GM18526 (cell line): ENCODE data around the gene DDX31.

ENCODE experiments used
- POLR2A ChIP-seq: IDR thresholded peaks from 3 replicates; pipeline ENCODE4 v1.6.1; 2011; ENCODE audit not compliant: insufficient read length; ENCODE audit errors: extremely low read depth

The DDX31 gene

GRCh38 chr9:132591751-132592314 is 78.0 kb downstream of the DDX31 start:
- no peak for TF ChIP-seq POLR2A

GRCh38 chr9:132591244-132591643 is 78.5 kb downstream of the DDX31 start:
- no peak for TF ChIP-seq POLR2A

- no peak for TF ChIP-seq POLR2A
These were observed 79.2 kb downstream of the DDX31 start for GRCh38 chr9:132590318-132591182.

- no peak for TF ChIP-seq POLR2A
These were observed 79.8 kb downstream of the DDX31 start for GRCh38 chr9:132590037-132590317.

- no peak for TF ChIP-seq POLR2A
These were observed 80.4 kb downstream of the DDX31 start for GRCh38 chr9:132589148-132590036.

- no peak for TF ChIP-seq POLR2A
These were observed 81.2 kb downstream of the DDX31 start for GRCh38 chr9:132588501-132589147.

- TF ChIP-seq POLR2A: no peak
These were observed 81.7 kb downstream of the DDX31 start for GRCh38 chr9:132588098-132588497.

- no peak for TF ChIP-seq POLR2A
These were observed 82.2 kb downstream of the DDX31 start for GRCh38 chr9:132587592-132587955.

GRCh38 chr9:132586830-132587591 is 82.8 kb downstream of the DDX31 start:
- no peak for TF ChIP-seq POLR2A

GRCh38 chr9:132585954-132586829 is 83.6 kb downstream of the DDX31 start:
- no peak for TF ChIP-seq POLR2A

- TF ChIP-seq POLR2A: no peak
These were observed 84.9 kb downstream of the DDX31 start for GRCh38 chr9:132584601-132585560.

GRCh38 chr9:132583584-132584304 is 86.0 kb downstream of the DDX31 start:
- no peak for TF ChIP-seq POLR2A
